ENCODE data around the gene ARHGEF1.

ARHGEF1 gene

DNA sequence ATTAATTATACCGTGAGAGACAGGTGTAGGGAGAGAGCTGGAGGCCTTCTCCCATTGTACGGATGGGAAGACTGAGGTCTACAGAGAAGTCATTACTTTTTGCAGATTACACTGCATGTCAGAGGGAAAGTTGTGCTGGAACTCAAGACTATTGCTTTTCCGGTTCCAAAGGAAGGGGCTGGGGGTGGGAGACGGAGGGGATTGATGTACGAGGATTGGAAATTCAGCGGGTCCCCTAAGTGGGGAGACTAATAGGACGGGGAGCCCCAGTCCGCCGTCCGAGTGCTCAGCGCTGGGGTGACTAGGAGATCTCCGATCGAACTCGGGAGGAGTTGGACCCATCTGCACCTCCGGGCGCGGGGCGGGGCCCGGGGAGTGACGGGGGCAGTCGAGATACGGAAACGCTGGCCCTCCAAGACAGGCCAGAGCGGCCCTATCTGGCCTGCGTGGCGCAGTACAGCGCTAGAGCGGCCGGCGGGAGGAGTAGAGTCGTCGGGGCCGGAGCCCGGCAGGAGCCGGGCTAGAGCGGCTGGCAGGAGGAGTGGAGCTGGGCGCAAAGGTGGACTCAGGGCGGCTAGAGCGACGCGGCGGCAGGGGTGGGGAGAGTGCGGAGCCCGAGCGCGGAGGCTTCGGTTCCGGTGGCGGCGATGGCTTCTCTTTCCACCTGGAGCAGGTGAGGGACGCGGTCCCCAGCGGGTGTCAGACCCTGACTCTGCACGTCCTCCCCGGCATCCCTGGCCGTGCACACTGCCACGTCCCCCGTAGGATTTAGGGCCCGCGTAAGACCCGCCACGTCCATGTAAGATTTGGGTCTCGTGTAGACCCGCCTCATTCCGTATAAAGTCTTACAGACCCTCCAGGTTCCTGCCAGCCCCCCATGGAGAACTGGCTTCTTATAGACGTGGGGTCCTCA, 1.1 kb downstream of the ARHGEF1 start:
- peak; percentile 91 for DNase-seq

DNA sequence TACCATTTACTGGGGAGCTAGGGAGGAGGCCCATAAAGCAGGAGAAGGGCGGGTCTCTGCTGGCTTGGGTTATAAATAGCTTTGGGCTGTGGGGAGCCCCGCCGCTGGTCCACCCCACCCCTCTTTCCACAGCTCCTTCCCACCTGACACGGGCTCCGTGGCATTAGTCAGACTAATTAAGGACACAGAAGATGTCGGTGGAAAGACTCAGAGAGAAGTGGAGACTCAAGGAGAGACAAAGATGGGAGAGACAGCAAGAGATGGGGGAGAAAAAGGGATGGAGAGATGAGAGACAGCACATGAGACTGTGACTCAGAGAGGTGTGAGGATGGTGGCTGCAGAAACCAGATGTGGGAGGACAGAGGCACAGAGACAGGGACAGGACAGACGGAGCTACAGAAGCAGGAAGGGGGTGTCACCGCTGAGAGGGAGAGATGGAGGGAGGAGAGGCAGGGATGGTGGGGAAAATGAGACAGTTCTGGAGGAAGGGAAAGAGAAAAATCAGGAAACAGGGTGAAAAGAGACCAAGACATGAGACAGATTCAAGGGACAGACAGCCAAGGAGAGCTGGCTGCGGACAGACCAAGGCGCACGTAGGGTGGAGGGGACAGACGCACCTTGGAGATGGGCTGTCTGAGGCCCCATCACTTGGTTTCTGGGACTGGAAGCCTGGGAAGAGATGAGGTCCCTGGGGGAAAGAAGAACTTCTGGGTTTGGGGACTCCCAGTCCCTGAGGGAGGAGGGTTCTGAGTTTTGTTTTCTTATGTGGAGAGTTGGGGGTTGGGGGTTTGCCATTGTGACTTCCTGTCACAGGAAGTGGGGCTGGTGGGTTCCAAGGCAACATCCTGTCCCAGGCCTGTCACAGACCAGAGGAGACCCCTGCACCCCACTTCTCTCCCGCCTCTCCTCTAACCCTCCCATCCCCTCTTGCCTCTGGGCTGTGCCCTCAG, 4.1 kb downstream of the ARHGEF1 start:
- DNase-seq: no peak

DNA sequence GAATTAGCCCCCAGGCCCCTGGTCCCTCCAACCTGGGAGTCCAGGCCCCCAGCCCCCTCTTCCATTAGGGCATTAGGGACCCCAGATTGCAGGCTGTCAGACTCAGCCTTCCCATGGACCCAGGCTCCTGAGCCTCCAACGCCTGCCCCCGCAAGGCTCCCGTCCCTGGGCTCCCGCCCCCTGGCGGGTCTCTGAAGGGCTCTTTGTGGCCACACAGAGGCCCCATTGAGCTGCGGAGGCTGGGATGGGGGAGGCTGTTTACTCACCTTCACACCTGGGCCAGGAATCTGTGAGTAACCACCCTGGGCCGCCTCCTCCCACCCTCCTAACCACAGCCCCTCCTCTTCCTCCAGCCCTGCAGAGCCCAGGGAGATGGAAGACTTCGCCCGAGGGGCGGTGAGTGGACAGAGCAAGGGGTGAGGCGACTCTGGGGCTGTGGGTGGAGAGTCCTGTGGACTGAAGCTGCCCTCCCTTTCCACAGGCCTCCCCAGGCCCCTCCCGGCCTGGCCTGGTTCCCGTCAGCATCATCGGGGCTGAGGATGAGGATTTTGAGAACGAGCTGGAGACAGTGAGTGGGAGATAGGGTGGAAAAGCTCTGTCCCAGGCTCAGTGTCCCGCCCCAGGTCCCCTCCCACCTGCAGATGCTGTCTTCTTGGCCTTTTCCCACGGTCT, 4.9 kb downstream of the ARHGEF1 start:
- peak; percentile 42 for DNase-seq

DNA sequence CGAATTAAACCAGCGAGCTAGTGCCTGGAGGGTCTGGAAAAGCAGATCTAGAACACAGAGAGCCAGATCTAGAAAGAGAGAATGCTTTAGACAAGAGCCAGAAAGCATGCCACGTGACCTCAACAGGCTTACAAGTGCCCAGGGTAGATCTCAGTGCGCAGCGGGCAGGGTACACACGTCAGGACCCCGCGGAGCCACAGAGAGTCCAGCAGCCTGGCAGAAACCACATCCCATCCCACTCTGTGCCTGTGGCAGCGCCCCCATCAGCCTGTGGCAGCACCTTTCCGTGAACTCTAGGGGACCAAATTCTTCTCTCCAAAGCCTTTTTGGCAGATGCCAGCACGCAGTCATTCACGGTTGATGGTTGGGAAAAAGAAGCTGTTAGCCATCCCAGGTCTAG, 5.9 kb downstream of the ARHGEF1 start:
- no peak for DNase-seq

DNA sequence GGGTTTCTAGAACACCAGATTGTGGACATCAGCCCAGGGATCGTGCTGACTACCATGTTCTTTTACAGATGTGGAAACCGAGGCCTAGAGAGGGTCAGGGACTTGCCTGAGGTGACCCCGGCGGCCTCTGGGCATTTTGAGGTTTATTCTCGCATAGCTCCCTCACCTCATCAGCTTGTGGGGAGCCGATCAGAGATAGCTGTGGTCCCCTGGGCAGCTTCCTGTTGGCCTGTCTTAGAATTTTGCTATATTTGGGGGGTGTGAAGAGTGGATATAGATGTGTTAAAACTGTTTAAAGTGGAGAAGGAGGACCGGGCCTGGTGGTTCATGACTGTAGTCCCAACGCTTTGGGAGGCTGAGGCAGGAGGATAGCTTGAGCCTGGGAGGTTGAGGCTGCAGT, 6.9 kb downstream of the ARHGEF1 start:
- DNase-seq: no peak

DNA sequence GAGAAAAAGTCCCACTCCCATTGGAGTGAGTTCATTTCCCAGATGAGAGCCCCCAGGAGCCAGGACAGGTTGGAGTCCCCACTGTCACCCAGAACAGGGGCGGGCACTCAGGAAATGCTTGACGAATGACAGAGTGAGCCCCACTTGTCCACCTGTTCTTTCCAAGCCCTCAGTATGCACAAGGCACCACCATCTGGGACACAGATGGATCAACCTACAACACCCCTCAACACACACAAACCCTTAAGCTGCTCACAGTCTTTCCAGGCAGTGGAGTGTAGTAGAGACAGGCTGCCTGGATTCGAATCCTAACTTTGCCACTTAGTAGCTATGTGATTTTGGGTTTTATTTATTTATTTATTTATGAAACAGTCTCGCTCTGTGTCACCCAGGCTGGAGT, 8.0 kb downstream of the ARHGEF1 start:
- DNase-seq: no peak

DNA sequence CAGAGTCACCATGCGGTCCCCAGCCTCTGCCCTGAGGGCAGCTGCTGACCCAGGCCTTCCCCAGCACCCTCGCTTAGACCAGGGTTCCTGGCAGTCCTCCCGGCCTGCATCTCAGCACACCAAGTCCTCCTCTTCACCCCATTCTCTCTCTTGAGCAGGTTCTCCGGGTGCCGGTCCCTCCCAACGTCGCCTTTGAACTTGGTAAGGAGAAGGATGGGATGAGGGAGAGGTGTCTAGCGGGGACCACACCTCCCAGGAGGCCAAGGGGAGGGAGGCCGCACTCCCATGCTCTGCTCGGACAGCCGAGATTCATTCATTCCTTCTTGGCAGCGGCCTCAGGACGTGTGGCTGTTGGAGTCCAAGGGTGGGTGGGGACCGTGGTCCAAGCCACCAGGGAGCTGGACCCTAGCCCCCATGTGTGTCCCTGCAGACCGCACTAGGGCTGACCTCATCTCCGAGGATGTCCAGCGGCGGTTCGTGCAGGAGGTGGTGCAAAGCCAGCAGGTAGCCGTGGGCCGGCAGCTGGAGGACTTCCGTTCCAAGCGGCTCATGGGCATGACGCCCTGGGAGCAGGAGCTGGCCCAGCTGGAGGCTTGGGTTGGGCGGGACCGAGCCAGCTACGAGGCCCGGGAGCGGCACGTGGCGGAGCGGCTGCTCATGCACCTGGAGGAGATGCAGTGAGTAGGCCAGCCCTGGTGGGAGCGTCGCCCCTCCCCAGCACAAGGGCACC, 9.4 kb downstream of the ARHGEF1 start:
- DNase-seq: no peak

DNA sequence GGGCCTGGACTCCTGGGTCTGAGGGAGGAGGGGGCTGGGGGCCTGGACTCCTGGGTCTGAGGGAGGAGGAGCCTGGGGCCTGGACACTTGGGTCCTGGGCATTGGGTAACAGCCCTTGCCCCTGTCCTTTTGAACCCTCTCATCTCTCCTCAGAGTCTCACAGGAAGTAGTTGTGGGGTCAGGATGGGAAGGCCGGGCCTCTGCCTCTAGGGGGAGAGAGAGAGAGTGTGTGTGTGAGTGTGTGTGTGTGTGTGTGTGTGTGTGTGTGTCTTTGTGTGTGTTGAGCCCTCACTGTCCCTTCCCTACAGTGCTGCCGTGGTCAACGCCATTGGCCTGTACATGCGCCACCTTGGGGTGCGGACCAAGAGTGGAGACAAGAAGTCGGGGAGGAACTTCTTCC, 10.9 kb downstream of the ARHGEF1 start:
- no peak for DNase-seq

DNA sequence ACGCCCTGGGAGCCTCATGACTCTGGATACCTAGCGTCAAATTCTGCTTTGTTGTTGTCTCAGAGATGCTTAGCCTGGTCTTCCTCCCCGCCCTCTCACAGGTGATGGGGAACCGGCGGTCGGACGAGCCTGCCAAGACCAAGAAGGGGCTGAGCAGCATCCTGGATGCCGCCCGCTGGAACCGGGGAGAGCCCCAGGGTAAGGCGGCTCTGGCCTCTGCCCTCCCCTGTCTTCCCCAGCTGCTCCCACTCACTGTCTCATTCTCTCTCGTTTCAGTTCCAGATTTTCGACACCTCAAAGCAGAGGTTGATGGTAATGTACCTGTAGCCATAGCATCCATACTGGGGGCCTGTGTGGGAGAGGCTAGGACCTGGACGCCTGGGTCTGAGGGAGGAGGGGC, 11.4 kb downstream of the ARHGEF1 start:
- DNase-seq: no peak

DNA sequence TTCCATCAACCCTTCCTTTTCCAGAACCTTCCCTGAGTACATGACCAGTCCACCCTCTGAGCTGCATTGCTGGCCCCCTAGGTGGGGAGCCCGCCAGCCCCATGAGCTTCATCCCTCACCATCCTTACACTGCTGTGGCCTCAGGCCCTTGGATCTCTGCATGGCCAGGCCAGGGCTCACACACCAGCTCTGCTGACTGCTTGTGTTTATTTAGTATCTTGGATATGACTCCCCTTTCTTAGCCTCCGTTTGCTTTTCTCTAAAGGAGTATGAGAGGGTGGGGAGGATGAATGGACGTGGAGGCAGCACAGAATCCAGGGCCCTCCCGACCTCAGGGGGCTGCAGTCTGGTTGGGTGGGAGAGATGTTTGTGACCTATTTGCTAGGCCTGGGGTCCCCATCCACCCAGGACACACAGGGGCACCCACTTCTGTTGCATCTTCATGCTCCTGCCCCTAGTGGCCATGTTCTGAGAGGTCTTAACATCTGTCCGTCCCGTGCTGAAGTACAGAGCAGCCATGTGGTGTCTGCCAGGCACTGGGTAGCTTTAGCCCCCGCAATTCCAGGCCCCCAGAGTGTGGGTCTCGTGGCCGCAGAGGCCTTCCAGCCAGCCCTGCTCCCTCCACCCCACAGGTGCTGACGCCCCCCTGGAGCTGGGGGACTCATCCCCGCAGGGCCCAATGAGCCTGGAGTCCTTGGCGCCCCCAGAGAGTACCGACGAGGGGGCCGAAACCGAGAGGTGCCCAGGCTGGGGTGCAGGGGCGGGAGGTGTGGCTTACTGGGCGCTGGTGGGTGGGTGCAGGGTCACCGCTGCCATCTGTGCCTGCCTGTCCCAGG, 13.0 kb downstream of the ARHGEF1 start:
- DNase-seq: no peak

DNA sequence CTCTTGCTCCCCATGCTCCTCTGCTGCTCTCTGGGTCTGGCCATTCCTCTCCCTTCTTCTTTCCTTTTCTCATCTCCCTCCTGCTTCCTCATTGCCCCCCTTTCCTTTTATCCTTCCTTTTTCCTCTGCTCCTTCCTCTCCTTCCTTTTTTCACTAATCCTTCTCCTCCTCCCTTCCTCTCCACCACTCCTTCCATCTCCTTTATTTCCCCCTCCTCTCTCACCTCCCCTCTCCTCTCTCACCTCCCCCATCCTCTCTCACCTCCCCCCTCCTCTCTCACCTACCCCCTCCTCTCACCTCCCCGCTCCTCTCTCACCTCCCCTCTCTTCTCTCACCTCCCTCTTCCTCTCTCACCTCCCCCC, 13.6 kb downstream of the ARHGEF1 start:
- DNase-seq: no peak

DNA sequence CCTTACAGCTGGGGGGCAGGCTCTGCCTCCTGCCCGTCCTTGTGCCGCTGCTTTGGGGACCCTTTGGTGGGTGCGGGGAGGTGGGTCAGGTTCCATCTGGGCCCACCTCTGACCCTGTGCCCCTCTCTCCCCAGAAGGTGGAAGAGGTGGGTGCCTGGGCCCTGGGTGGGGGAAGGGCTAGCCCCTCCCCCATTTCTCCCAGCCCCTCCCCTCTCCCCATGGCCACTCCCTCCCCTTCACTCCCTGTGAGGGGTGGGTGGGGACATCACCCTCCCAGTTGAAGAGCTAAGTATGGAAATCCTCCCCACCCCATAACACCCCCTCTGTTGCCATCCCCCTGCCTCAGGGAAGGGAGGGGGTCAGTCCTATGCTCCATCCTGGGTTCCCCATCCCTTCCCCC, 14.2 kb downstream of the ARHGEF1 start:
- DNase-seq: no peak

DNA sequence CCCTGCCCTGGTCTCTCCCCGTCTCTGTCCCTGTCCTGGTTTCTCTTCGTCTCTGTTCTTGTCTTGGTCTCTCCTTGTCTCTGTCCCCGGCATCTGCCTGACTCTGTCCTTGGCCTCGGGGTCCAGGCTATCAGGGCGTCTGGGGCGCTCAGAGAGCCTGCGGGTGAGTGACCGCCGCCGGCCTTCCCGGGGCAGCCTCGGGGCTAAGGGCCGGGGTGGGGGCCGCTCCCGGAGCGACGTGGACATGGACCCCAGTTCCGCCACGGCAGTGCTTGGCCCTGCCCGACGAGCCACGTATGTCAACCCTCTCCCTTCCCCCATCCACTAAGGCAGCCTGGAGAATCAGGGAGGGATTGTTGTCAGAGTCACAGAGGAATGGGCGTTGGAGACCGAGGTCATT, 14.8 kb downstream of the ARHGEF1 start:
- DNase-seq: no peak

DNA sequence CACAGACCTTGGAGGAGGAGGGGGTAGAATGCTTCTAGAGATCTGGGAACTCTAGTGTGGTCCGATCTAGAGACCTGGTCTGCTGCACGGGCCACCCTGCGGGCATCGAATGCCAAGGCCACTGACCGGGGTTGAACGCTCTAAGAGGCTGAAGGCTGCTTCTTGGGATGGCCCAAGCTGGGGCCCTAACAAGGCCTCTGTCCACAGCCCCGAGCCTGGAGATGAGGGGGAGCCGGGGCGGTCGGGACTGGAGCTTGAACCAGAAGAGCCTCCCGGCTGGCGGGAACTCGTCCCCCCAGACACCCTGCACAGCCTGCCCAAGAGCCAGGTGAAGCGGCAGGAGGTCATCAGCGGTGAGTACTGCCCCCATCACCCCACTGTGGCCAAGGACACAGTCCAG, 15.3 kb downstream of the ARHGEF1 start:
- no peak for DNase-seq

DNA sequence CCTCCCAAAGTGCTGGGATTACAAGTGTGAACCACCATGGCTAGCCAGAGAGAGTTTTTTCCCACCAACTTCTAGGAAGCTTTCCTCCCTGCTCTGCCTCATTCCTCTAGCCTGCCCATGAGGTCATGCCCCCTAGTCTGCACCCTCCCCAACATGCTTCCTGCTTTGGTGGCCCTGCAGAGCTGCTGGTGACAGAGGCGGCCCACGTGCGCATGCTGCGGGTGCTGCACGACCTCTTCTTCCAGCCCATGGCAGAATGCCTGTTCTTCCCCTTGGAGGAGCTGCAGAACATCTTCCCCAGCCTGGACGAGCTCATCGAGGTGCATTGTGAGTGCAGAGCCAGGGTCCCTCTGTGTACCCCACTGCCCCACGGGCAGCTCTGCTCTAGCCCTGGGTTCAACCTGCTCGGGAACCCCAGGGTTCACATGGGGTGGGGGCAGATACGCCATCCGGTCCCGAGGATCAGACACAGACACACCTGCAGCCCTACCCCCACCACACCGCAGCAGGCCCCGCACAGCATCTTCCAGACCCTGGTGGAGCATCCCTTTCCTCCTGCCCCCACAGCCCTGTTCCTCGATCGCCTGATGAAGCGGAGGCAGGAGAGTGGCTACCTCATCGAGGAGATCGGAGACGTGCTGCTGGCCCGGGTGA, 18.9 kb downstream of the ARHGEF1 start:
- DNase-seq: no peak

DNA sequence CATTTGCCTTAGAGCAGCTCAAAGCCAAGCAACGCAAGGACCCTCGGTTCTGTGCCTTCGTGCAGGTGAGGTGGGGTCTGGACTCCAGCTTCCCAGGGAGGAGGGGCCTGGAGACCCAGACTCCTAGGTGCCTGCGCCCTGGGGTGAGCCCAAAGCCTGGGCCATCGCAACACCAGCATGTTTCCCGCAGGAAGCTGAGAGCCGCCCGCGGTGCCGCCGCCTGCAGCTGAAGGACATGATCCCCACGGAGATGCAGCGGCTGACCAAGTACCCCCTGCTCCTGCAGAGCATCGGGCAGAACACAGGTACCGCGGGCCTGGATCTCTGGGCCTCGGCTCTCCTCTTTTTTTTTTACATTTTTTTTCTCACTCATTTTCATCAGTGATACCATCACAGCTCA, 19.6 kb downstream of the ARHGEF1 start:
- DNase-seq: no peak

DNA sequence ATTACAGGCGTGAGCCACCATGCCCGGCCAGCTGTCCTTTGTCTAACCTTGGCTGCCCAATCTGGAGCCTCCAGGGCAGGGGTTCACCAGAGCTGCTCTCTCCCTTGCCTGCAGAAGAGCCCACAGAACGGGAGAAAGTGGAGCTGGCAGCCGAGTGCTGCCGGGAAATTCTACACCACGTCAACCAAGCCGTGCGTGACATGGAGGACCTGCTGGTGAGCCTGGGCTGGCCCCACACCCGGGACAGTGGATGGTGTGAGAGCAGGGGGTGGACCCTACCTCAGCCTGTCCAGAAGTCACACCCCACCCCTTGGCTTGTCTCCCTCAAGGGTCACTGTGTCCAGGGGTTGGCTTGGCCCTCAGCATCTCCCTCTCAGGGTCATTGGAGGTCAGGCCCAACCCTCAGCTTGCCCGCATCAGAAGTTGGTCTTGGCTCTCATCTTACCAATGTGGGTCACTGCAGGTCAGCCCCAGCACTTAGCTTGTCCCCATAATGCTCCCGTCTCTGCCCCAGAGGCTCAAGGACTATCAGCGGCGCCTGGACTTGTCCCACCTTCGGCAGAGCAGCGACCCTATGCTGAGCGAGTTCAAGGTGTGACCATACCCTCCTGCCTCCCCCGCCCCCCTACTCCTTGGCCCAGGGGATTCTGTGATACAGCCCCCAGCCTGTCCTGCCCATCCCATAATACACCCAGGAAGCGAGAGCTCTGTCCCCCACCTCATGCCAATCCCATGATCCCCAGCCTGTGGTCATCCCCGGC, 20.4 kb downstream of the ARHGEF1 start:
- DNase-seq: no peak

DNA sequence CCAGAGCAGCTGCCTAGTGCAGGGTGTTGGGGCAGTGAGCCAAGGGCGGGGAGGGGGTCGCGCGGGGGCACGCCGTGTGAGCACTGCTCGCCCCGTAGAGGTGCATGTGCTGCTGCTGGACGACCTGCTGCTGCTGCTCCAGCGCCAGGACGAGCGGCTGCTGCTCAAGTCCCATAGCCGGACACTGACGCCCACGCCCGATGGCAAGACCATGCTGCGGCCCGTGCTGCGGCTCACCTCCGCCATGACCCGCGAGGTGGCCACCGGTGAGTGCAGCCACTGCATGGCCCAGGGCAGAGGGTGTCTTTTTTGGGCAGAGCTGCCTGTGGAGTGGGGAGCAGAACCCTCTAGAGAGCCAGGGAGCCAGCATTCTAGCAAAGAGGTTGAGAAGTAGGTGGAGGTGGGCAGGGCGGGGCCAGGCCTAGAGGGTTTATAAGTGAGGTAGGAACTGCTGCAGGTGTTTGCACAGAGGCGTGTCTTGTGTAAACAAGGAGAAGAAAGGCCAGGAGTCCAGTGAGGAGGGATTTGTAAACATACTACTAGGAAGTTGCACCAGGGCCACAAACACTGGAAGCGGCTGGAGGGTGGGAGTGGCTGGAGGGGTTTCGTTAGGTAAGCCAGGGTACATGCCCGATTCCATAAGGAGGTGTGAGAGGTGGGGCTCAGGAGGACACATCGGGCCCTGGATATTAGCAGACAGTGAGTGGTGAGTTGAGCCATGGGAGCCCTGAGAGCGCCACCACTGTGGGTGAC, 21.3 kb downstream of the ARHGEF1 start:
- peak; percentile 95 for DNase-seq

DNA sequence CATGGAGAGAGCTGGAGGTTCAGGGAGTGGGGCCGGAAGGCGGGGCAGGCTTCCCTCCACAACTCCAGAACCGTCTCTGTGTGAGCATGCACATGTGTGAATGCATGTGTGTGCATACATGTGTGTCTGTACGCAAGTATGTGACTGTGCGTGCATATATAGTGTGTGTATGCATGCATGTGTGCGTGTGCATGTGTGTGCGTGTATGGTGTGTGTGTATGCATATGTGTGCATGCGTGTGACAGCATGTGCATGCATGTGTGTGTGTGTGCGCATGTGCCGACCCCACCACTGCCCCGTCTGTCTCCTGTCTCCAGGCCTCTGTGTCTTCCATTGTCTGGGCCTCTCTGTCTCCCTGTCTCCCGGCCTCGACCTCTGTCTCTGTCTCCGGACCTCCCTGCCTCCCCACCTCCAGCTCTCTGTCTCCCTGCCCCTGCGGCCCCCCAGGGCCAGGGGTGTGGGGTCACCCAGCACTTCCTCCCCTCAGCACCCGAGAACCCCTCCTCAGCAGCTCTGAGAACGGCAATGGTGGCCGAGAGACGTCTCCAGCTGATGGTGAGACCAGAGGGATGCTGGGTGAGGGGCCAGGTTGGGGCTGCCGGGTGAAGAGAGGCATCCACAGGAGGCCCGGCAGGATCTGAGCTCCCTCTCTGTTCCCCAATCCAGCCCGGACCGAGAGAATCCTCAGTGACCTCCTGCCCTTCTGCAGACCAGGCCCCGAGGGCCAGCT, 22.5 kb downstream of the ARHGEF1 start:
- DNase-seq: no peak

All from NCI-H2029 treated with DMSO at 0.1 percent for 48 hours (cell line).